Tibial nerve (tissue), 3 donors: ENCODE measurements around the gene CDH4.

Experiments
- CTCF ChIP-seq, 5 experiments: fragments of 200-600 bp in 3 of 5; fragments of 450-650 bp in 2 of 5; sonication (generic) in 3 of 5; IDR thresholded peaks; one replicate each; pipeline ENCODE4 v1.5.1; 2016 to 2019; ENCODE audit warnings: antibody characterized with exemption in 5 of 5, mild to moderate bottlenecking in 3 of 5, moderate library complexity in 2 of 5
- POLR2A ChIP-seq, 2 donors: fragments of 450-650 bp; IDR thresholded peaks; one replicate each; pipeline ENCODE4 v1.6.1; 2017; ENCODE audit warnings: antibody characterized with exemption in 2 of 2, mild to moderate bottlenecking in 2 of 2, moderate library complexity in 2 of 2

DNA sequence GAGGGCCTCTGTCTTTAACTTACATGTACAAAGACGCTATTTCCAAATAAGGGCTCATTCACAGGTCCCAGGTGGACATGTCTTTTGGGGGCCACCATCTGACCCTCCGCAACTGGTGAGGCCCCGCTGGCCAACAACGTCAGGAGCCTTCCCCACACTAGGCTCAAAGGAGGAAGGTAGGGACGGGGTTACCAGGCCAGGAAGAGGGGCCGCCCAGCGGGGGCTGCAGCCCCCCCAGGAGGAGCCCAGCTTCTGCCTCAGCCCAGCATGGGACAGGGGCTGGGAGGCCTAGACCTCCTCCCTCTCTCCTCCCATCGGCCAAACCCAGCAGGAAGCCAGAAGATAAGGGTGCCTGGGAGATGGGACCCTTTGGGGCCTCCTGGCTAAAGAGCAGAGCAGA is 670.9 kb downstream of the CDH4 start:
- TF ChIP-seq CTCF (IDR thresholded peaks at IDR 0.05) (no peak), POLR2A (IDR thresholded peaks at IDR 0.05) (no peak)
